ENCODE results near the gene INIP.

Gene INIP

DNA sequence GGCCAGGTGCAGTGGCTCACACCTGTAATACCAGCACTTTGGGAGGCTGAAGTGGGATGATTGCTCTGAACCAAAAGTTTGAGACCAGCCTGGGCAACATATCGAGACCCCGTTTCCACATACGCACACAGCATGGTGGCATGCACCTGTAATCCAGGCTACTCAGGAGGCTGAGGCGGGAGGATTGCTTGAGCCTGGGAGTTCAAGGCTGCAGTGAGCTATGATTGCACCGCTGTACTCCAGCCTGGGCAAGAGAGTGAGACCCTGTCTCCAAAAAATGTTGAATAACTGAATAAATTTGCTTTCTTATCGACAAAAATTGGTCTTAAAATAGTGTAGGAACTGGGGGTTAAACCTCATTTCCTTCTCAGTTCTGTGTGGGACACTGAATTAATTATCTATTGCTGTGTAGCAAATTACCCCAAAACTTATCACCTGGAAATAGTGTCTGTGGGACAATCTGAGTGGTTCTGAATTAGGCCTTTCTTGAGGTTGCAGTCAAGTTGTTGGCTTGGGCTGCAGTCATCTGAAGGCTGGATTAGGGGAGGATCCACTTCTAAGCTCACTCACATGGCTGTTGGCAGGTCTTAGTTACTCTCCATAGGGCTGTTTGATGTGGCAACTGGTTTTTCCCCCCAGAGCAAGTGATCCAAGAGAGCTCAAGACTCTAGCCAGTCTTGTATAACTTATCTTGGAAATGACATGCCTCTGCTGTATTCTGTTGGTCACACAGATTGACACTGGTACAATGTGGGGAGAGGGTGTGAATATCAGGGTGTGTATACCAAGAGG is 34.6 kb upstream of the INIP start:
- peak overlapping the region; percentile 67 for H3K4me3 ChIP-seq (ENCODE audit: low read length)
- TF ChIP-seq, protein P1, sequence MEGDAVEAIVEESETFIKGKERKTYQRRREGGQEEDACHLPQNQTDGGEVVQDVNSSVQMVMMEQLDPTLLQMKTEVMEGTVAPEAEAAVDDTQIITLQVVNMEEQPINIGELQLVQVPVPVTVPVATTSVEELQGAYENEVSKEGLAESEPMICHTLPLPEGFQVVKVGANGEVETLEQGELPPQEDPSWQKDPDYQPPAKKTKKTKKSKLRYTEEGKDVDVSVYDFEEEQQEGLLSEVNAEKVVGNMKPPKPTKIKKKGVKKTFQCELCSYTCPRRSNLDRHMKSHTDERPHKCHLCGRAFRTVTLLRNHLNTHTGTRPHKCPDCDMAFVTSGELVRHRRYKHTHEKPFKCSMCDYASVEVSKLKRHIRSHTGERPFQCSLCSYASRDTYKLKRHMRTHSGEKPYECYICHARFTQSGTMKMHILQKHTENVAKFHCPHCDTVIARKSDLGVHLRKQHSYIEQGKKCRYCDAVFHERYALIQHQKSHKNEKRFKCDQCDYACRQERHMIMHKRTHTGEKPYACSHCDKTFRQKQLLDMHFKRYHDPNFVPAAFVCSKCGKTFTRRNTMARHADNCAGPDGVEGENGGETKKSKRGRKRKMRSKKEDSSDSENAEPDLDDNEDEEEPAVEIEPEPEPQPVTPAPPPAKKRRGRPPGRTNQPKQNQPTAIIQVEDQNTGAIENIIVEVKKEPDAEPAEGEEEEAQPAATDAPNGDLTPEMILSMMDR (conservative IDR thresholded peaks at IDR 0.05; ENCODE audit: low read depth, low read length), result no peak
- peak; percentile 38 for DNase-seq (ENCODE audit: low read depth)

DNA sequence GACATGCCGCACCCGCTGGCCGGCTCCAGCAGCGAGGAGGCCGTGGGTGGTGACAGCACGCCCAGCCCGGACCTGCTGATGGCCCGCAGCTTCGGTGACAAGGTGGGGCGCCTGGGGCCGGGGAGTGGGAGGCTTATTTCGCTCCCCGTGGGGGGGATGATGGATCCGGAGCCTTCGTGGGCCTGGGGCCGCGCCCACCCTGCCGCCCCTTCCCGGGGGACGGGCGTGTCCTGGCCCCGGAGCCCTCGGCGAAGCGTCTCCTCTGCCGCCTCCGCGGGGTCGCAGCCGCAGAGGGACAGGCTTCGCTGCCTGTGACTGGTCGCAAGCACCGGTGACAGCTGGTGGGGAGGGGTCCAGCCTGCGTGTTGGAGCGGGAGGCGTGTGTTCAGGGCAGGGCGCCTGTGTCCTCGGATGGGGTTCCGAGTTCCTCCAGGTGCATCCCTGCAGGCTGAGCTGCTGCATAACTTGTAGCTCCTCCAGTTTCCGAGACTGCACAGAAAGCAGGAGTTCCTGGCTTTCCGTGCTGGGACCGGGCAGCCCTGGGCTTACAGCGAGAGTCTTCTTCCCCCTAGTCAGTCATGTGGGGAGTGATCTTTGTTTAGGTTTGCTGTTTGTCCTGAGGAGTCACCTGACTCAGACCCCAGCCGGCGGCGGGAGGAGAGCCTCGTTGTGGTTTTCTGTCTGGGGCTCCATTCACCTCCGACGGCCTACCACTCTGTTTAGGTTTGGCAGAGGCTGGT is 33.3 kb upstream of the INIP start:
- peak overlapping the region; percentile 67 for H3K4me3 ChIP-seq (ENCODE audit: low read length)
- TF ChIP-seq, protein P1 (conservative IDR thresholded peaks at IDR 0.05; ENCODE audit: low read depth, low read length), result no peak
- DNase-seq (ENCODE audit: low read depth), result peak; percentile 48

DNA sequence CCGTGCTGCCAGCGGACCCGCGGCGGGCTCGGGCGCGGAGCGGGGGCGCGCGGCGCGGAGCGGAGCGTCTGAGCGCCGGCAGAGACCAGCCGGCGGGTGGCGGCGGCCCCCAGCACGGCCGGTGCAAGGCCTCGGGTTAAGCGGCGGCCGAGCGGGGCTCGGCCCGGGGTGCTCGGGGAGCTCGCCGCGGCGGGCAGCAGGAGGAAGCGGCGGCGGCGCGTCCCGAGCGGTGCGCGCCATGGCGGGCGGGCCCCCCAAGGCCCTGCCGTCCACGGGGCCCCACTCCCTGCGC is 32.8 kb upstream of the INIP start:
- no peak for DNase-seq (ENCODE audit: low read depth)
- peak overlapping the region; percentile 67 for H3K4me3 ChIP-seq (ENCODE audit: low read length)

DNA sequence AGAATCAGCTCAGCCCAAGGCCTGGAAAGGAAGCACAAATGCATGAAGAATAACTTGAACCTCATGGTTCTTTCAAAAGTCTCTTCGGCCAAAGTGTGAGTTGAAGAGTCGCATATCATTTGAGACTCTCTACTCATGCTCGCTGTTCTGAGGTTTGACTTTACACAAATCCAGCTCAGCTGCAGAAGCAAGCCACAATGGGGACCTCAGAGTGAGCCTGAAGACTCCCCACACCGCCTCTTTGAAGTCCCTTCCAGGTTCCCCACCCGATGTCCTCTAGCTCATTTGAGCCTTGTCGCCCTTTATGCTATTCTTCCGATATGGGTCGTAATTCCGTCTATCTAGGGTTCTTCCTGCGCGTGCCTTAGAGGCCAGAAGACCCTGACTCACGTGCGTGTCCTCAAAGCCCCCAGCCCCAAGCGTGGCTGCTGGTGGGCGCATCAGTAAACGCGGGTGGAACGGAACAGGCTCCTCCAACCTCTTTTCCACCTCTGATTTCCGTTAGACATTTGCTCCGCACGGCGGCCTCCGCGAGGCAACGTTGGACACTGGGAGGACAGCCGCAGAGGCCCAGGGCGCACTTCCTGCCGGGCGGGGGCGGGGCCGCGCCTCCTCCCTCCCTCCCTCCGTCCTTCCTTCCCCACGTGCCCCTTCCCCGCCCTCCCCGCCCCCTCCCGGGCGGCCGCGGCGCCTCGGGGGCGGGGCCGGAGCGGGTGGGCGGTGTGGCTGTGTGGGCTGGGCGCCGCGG is 32.3 kb upstream of the INIP start, which contains the start of gene SNX30:
Gene SNX30 (plus strand): TSS at position 745 of the 748 bp plus-strand sequence. CDS start 242 bp downstream, outside the sequence.
- H3K4me3 ChIP-seq (ENCODE audit: low read length), result peak within 1 kb of the TSS; percentile 67
- TF ChIP-seq, protein P1 (conservative IDR thresholded peaks at IDR 0.05; ENCODE audit: low read depth, low read length), result no peak
- DNase-seq (ENCODE audit: low read depth), result peak; percentile 37

More for the DNA sequence above, 32.8 kb upstream of the INIP start:
- TF ChIP-seq, protein P1 (conservative IDR thresholded peaks at IDR 0.05; ENCODE audit: low read depth, low read length), result no peak

DNA sequence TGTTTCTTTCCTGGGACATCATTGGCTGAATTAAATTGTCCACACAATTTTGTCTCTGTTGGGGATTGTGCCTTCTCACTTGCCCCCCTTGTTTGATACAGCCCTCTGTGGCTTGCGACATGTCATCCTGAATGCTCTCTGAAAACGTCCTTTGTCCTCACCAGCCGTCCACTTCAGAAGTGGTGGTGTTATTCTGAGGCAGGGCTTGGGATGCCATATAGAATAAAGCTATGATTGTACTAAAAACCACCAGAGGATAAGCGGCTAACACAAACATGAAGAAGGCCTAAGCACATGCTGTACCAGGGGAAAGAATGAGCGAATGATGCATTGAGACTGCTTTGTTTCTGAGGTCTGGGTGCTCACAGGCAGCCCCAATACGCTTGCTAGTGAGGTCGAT is 29.2 kb upstream of the INIP start:
- DNase-seq (ENCODE audit: low read depth), result no peak
- TF ChIP-seq, protein P1 (conservative IDR thresholded peaks at IDR 0.05; ENCODE audit: low read depth, low read length), result no peak
- H3K4me3 ChIP-seq (ENCODE audit: low read length), result no peak overlapping the region

DNA sequence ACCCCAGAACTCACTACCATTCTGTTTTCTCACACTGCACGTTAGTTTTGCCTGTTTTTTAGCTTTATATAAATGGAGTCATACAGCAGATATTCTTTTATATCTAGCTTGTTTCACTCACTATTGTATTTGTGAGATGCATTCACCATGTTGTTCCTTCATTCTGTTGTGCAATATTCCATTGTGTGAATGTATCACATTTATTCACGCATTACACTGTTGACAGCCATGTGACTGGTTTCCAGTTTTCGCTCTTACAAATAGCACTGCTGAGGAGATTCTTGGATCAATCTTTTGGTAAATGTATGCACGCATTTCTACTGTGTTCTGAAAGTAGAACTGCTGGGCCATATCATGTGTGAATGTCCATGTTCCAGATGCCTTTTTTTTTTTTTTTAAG is 26.3 kb upstream of the INIP start:
- no peak for DNase-seq (ENCODE audit: low read depth)
- H3K4me3 ChIP-seq (ENCODE audit: low read length), result no peak overlapping the region
- TF ChIP-seq, protein P1 (conservative IDR thresholded peaks at IDR 0.05; ENCODE audit: low read depth, low read length), result no peak
